Measurements from ENCODE around the gene SVEP1.

SVEP1 gene

DNA sequence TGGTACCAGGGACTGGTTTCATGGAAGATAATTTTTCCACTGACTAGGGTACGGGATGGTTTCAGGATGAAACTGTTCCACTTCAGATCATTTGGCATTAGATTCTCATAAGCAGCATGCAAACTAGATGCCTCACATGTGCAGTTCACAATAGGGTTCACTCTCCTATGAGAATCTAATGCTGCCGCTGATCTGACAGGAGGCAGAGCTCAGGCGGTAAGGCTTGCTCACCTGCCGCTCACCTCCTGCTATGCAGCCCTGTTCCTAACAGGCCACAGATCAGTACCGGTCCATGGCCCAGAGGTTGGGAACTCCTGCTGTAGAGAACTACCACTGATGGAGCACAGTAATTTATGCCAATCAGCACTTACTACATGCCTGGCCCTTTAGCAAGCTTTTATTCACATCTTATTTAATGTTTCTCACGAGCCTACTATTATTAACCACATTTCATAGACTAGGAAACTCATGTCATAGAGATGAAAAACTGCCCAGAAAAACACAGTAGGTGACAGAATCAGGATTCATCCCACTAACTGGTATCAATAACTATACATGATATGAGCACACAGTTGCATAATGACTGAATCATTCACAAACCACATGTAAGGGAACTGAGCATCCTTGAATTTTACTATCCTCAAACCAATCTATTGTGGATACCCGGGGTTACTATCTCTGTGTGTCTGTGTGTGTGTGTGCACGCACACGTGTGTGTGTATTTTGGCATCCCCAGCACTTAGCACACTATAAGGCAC, 46.5 kb downstream of the SVEP1 start:
- ChIA-PET CTCF (no interaction called here), POLR2A (no interaction called here)
- Histone ChIP-seq H3K27ac (ENCODE audit: extremely low read depth, low read depth, low read length) (no peak overlapping the region), H3K4me3 (ENCODE audit: low read depth, low read length) (no peak overlapping the region), H3K9me3 (ENCODE audit: control insufficient read depth, insufficient read depth, low read depth, low read length) (no peaks in the 10 kb centered on the region), H3K36me3 (ENCODE audit: control insufficient read depth in 2 of 2, insufficient read depth in 1 of 2, low read length in 2 of 2) (no peaks in the 10 kb centered on the region), H3K4me1 (ENCODE audit: control insufficient read depth, insufficient read depth, low read length) (peaks cover 8% of the 10 kb centered on the region)
- no peak for TF ChIP-seq TRIM28 (IDR thresholded peaks at IDR 0.05; ENCODE audit: borderline replicate concordance, low read length)
- TF ChIP-seq ZNF221 (tag by site-specific recombination; IDR thresholded peaks at IDR 0.05; ENCODE audit: borderline replicate concordance) = no peak
- TF ChIP-seq, protein P1, sequence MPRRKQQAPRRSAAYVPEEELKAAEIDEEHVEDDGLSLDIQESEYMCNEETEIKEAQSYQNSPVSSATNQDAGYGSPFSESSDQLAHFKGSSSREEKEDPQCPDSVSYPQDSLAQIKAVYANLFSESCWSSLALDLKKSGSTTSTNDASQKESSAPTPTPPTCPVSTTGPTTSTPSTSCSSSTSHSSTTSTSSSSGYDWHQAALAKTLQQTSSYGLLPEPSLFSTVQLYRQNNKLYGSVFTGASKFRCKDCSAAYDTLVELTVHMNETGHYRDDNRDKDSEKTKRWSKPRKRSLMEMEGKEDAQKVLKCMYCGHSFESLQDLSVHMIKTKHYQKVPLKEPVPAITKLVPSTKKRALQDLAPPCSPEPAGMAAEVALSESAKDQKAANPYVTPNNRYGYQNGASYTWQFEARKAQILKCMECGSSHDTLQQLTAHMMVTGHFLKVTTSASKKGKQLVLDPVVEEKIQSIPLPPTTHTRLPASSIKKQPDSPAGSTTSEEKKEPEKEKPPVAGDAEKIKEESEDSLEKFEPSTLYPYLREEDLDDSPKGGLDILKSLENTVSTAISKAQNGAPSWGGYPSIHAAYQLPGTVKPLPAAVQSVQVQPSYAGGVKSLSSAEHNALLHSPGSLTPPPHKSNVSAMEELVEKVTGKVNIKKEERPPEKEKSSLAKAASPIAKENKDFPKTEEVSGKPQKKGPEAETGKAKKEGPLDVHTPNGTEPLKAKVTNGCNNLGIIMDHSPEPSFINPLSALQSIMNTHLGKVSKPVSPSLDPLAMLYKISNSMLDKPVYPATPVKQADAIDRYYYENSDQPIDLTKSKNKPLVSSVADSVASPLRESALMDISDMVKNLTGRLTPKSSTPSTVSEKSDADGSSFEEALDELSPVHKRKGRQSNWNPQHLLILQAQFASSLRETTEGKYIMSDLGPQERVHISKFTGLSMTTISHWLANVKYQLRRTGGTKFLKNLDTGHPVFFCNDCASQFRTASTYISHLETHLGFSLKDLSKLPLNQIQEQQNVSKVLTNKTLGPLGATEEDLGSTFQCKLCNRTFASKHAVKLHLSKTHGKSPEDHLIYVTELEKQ (tag by site-specific recombination; IDR thresholded peaks at IDR 0.05; ENCODE audit: borderline replicate concordance) = no peak
- TF ChIP-seq YY2 (tag by site-specific recombination; IDR thresholded peaks at IDR 0.05) = no peak
- no peak for TF ChIP-seq ZBTB11 (tag by site-specific recombination; conservative IDR thresholded peaks at IDR 0.05; ENCODE audit: low read depth)
- TF ChIP-seq ZNF157 (tag by site-specific recombination; IDR thresholded peaks at IDR 0.05) = no peak
- no peak for TF ChIP-seq ZNF202 (tag by site-specific recombination; IDR thresholded peaks at IDR 0.05; ENCODE audit: borderline replicate concordance)
- no peak for TF ChIP-seq ZNF23 (tag by site-specific recombination; IDR thresholded peaks at IDR 0.05; ENCODE audit: borderline replicate concordance)
- TF ChIP-seq ZNF639 (tag by site-specific recombination; IDR thresholded peaks at IDR 0.05) = no peak
- no peak for TF ChIP-seq KLF8 (tag by site-specific recombination; IDR thresholded peaks at IDR 0.05)
- TF ChIP-seq ZNF138 (tag by site-specific recombination; IDR thresholded peaks at IDR 0.05; ENCODE audit: borderline replicate concordance) = no peak
- no peak for TF ChIP-seq PRDM6 (tag by site-specific recombination; IDR thresholded peaks at IDR 0.05)
- no peak for TF ChIP-seq KLF10 (tag by site-specific recombination; IDR thresholded peaks at IDR 0.05)
- TF ChIP-seq SCRT1 (tag by site-specific recombination; IDR thresholded peaks at IDR 0.05; ENCODE audit: borderline replicate concordance) = no peak
- no peak for TF ChIP-seq OVOL3 (tag by site-specific recombination; IDR thresholded peaks at IDR 0.05)
- TF ChIP-seq, protein P2, sequence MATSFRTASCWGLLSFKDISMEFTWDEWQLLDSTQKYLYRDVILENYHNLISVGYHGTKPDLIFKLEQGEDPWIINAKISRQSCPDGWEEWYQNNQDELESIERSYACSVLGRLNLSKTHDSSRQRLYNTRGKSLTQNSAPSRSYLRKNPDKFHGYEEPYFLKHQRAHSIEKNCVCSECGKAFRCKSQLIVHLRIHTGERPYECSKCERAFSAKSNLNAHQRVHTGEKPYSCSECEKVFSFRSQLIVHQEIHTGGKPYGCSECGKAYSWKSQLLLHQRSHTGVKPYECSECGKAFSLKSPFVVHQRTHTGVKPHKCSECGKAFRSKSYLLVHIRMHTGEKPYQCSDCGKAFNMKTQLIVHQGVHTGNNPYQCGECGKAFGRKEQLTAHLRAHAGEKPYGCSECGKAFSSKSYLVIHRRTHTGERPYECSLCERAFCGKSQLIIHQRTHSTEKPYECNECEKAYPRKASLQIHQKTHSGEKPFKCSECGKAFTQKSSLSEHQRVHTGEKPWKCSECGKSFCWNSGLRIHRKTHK (tag by site-specific recombination; IDR thresholded peaks at IDR 0.05) = no peak
- TF ChIP-seq, protein P3, sequence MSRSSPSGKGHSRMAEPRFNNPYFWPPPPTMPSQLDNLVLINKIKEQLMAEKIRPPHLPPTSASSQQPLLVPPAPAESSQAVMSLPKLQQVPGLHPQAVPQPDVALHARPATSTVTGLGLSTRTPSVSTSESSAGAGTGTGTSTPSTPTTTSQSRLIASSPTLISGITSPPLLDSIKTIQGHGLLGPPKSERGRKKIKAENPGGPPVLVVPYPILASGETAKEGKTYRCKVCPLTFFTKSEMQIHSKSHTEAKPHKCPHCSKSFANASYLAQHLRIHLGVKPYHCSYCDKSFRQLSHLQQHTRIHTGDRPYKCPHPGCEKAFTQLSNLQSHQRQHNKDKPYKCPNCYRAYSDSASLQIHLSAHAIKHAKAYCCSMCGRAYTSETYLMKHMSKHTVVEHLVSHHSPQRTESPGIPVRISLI (tag by site-specific recombination; IDR thresholded peaks at IDR 0.05) = no peak
